DND-41 (cell line): Measurements from ENCODE around the gene LIMD2.

Experiments
- CTCF ChIP-seq: IDR thresholded peaks from 2 replicates; pipeline ENCODE4 v1.5.1; 2012; ENCODE audit warnings: borderline replicate concordance, low read length, moderate library complexity, mild to moderate bottlenecking; ENCODE audit not compliant: poor library complexity, severe bottlenecking; ENCODE audit errors: extremely low read depth
- EZH2 ChIP-seq: IDR thresholded peaks from 3 replicates; pipeline ENCODE4 v1.6.1; 2012; ENCODE audit warnings: borderline replicate concordance, low read depth, mild to moderate bottlenecking, moderate library complexity, low read length, inconsistent platforms; ENCODE audit not compliant: severe bottlenecking

GRCh38 chr17:63741143-63741407 lies 41.1 kb upstream of the LIMD2 start:
- TF ChIP-seq CTCF, result no peak
- TF ChIP-seq EZH2, result no peak
